NOMO-1 (cell line): ENCODE measurements around the gene TPPP.
"Not testable (repeated sequence)": the region's sequence is repeated elsewhere in the genome, so short reads cannot be mapped to it uniquely, and the experiment has no call there.

ENCODE experiments used
- DNase-seq, 2 experiments: peaks; one replicate each; lab custom pipeline; 2025; ENCODE audit not compliant: unreplicated experiment in 2 of 2; lab: John Stamatoyannopoulos, UW

TPPP gene

GRCh38 chr5:693271-694041, at the start of gene TPPP:
TPPP (minus strand) TSS chr5:693352; CDS start chr5:678060, 15,292 bp downstream.
- DNase-seq = peak; percentile 67 to 83

DNA sequence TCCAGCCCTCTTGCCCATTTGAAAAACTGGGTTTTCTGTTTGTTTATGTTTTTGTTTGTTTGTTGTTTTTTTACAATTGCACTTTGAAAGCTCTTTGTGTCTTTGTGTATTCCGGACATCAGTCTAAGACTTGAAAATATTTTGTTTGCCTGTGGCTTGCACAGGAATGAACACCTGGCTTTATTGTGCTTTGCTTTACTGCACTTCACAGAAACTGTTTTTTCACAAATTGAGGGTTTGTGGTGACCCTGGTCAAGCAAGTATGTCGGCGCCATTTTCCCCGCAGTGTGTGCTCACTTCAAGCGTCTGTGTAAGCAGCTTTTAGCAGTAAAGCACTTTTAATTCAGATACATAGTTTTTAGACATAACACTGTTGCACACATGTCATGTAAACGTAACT, 49.1 kb upstream of the TPPP start:
- DNase-seq = not testable (repeated sequence)

- not testable (repeated sequence) for DNase-seq
Observed at GRCh38 chr5:734145-734544, 41.0 kb upstream of the TPPP start.

DNA sequence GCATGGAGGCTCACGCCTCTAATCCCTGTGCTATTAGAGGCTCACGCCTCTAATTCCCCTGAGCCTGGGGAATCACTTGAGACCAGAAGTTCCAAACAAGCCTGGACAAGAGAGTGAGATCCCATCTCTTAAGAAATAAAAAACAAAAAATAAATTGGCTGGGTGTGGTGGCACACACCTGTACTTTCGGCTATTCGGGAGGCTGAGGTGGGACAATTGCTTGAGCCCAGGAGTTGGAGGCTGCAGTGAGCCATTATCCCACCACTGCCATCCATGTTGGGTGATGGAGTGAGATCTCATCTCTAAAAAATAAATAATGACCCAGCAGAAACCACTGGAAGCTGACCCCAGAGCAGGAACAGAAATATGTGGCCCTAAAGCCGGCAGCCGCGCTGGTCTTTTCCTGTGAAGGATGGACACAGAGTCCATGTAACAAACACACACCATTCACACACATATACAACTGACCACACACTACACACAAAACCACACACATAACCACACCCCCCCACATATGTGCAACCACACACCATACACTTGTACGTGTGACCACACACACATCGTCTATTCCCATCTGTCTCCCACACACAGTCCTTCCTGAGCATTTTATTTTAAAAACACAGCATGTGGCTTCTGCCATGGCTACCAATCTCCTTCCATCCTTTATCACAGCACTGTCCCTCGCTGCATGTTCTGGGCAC, 39.8 kb upstream of the TPPP start:
- not testable (repeated sequence) for DNase-seq

DNA sequence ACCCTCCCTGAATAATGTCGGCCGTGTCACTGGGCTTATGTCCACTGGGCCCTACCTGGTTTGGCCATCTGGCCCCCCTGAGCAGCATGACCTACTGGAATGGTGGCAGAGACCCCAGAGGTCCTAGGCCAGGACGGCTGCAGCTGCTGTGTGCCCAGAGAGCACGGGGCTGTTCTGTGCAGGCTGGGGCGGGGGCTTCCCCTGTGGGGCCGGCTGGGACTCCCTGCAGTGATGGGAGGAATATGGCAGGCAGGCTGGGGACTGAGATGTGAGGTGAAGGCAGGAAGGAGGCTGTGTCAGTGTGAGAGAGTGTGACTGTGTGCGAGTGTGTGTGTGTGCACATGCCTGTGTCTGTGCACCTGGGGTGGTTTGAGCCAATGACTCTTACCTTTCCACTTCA, 36.1 kb upstream of the TPPP start:
- DNase-seq = not testable (repeated sequence)

DNA sequence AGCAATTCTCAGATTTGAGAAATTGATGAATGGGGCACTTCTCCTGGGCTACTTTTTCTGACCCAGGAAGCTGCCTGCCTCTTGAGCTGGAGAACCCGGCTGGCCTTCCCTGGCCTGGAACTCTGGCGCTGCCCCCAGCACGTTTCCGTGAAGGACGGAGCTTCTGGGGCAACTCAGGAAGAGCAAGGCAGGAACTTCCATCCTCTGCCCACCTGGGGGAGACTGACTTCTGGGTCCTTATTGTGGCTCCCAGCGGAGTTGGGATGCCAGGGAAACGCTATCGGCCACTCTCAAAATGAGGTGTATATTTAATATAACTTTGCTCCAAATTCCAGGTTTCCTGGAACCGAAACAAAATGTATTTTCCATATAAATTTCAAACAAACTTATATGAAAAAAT, 33.9 kb upstream of the TPPP start:
- DNase-seq = not testable (repeated sequence)

- not testable (repeated sequence) for DNase-seq
Observed at GRCh38 chr5:723865-724264, 30.7 kb upstream of the TPPP start.

- not testable (repeated sequence) for DNase-seq
Observed at GRCh38 chr5:723309-723708, 30.2 kb upstream of the TPPP start.

GRCh38 chr5:719379-719778, 26.2 kb upstream of the TPPP start:
- DNase-seq = not testable (repeated sequence)

DNA sequence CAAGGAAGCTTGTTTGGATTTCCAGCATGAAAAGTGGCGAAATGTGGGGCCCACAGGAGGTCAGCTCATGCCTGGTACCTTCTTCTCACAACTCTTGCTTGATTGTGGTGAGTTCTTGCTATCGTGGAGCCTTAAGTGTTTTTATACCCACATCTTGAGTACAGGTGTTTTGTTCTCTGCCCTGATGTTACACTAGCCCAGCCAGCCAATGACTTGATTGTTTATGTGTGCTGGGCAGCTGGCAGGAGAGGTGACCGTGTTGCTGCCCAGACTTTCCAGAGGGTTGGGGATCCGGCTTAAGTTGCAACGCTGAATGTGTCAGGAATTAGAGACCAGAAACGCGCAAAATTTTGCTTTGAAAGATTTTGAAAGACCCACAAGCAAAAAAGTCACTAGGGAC, 24.0 kb upstream of the TPPP start:
- DNase-seq = no peak

GRCh38 chr5:716740-717139, 23.6 kb upstream of the TPPP start:
- DNase-seq = not testable (repeated sequence)

- not testable (repeated sequence) for DNase-seq
Observed at GRCh38 chr5:715636-716035, 22.5 kb upstream of the TPPP start.

- not testable (repeated sequence) for DNase-seq
Observed at GRCh38 chr5:714215-715118, 21.3 kb upstream of the TPPP start.

DNA sequence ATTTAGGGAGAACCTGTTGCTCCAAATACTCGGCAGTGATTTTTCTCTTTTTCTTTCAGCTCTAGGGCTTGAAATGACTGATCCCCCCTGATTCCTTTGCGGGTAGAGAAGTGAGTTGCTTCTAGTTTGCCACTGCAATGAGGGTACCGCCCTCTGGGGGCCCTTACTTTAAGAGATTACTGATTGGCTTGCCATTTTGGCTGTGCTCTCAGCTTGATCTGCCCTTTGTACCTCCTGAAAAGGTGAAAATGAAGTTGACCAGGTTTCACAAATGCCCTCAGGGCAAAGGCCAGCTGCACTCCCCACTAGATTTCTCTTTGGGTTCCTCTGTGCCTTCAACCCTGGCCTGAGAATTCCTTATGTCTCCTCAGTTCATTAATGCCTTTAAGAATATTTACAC, 20.5 kb upstream of the TPPP start:
- DNase-seq = not testable (repeated sequence)

- DNase-seq = not testable (repeated sequence)
Observed at GRCh38 chr5:708848-709517, 15.8 kb upstream of the TPPP start.

DNA sequence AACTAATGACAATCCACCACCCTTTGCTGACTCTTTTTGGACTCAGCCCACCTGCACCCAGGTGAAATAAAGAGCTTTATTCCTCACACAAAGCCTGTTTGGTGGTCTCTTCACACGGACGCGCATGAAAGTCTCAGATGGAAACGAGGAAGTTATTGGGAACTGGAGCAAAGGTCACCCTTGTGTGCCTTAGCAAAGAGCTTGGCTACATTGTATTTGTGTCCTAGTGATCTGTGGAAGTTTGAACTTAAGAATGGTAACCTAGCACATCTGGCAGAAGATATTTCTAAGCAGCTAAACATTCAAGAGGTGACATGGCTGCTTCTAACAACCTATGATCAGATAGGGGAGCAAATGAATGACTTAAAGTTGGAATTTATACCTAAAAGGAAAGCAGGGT, 15.2 kb upstream of the TPPP start:
- DNase-seq = not testable (repeated sequence)

DNA sequence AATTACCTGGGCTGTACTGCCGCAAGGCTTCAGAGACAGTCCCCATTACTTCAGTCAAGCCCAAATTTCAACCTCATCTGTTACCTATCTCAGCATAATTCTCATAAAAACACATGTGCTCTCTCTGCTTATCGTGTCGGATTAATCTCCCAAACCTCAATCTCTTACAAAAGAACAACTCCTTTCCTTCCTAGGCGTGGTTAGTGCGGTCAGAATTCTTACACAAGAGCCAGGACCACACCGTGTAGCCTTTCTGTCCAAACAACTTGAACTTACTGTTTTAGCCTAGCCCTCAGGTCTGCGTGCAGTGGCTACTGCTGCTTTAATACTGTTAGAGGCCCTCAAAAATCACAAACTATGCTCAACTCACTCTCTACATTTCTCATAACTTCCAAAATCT, 13.0 kb upstream of the TPPP start:
- peak; percentile 34 to 82 for DNase-seq

DNA sequence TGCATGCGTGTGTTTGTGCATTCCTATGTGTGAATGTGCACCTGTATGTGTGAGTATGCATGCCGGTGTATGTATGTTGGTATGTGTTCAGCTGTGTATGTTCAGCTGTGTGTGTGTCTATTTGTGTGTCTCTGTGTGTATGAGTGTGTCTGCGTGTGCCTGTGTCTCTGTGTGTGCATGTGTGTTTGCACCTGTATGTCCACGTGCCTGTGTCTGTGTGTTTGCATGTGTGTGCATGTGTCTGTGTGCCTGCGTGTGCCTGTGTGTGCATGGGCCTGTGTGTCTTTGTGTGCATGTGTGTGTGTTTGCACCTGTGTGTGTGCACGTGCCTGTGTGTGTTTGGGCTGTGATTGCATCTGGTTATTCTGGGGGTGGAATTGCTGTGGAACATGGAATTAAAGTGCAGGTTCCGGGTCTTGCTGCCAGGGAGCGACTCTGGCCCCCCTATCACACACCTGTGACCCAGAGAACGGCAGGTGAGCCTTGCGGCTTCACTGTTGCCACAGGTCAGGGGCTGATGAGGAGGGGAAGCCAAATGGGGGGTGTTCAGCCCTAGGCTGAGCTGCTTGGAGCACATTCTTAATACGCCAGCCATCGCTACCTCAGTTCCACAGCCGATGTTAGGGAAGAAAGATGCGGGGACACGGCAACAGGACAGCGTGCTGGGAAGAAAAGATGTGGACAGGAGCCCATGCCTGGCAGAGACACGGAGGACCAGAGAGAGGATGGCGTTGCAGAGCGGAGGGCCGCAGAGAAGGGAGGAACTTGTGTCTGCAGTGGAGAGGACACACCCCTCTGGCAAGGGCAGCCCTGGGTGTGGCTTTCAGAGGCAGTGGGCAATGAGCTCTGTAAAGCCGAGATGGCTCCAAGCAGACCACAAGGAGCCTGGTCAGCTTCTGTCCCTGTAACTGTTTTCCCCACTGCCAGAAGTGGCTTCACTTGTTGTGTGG, 3.9 kb upstream of the TPPP start:
- not testable (repeated sequence) for DNase-seq

GRCh38 chr5:696191-696590, 3.0 kb upstream of the TPPP start:
- not testable (repeated sequence) for DNase-seq
